G401 (cell line): Measurements from ENCODE around the gene CAPN13. TPM values are rescaled to one million over a fixed set of nuclear protein-coding genes. Genes with fewer than 3 reads are reported as not detected.
A peak's percentile ranks its signal among the peaks of the same experiment; 100 is the strongest.
"Not testable (repeated sequence)": the region's sequence is repeated elsewhere in the genome, so short reads cannot be mapped to it uniquely, and the experiment has no call there.

ENCODE experiments used
- DNase-seq: peaks from one replicate; pipeline ENCODE4 v3.0.0-alpha.2; 2015; ENCODE audit warnings: low spot score
- in situ Hi-C: cut with HindIII; loops from 2 replicates; pipeline ENCODE4 v1.10.0; 2016; ENCODE audit warnings: low sequenced_read_pairs, mixed read lengths
- total RNA-seq: library from RNA; depleted of rRNA; stranded (reverse); fragments of >200 nt; shearing (Covaris generic); gene quantifications from 2 replicates; pipeline ENCODE4 v1.2.3, GENCODE V29; 2014

Gene CAPN13
- total RNA-seq, 1 experiment from 2014 or later, result not detected

- in situ Hi-C loops, result no loop called here
- DNase-seq, result no peak
Observed at GRCh38 chr2:30710016-30710415, 97.2 kb downstream of the CAPN13 start.

GRCh38 chr2:30709516-30709915 is 97.7 kb downstream of the CAPN13 start:
- in situ Hi-C loops, result no loop called here
- no peak for DNase-seq

- in situ Hi-C loops, result no loop called here
- no peak for DNase-seq
Observed at GRCh38 chr2:30708491-30709290, 98.6 kb downstream of the CAPN13 start.

GRCh38 chr2:30707304-30707903 is 99.8 kb downstream of the CAPN13 start:
- no peak for DNase-seq
- in situ Hi-C loops, result no loop called here

GRCh38 chr2:30706534-30707303 is 100.5 kb downstream of the CAPN13 start:
- in situ Hi-C loops, result no loop called here

GRCh38 chr2:30705711-30706533 is 101.3 kb downstream of the CAPN13 start:
- in situ Hi-C loops, result no loop called here
- no peak for DNase-seq

More at GRCh38 chr2:30706534-30707303, 100.5 kb downstream of the CAPN13 start:
- DNase-seq, result peak; percentile 62

GRCh38 chr2:30705056-30705455 is 102.2 kb downstream of the CAPN13 start:
- no peak for DNase-seq
- in situ Hi-C loops, result no loop called here

- DNase-seq, result no peak
- in situ Hi-C loops, result no loop called here
Observed at GRCh38 chr2:30704309-30705020, 102.8 kb downstream of the CAPN13 start.

GRCh38 chr2:30702694-30703093 is 104.6 kb downstream of the CAPN13 start:
- in situ Hi-C loops, result no loop called here
- no peak for DNase-seq

- in situ Hi-C loops, result no loop called here
- DNase-seq, result no peak
Observed at GRCh38 chr2:30701782-30702181, 105.5 kb downstream of the CAPN13 start.

- DNase-seq, in situ Hi-C loops: not testable (repeated sequence)
Observed at GRCh38 chr2:30697242-30698103, 109.8 kb downstream of the CAPN13 start.

- in situ Hi-C loops, result no loop called here
- no peak for DNase-seq
Observed at GRCh38 chr2:30695749-30696148, 111.5 kb downstream of the CAPN13 start.

- in situ Hi-C loops, result no loop called here
Observed at GRCh38 chr2:30694286-30695055, 112.8 kb downstream of the CAPN13 start.

GRCh38 chr2:30693821-30694281 is 113.4 kb downstream of the CAPN13 start:
- in situ Hi-C loops, result no loop called here
- no peak for DNase-seq

More at GRCh38 chr2:30694286-30695055, 112.8 kb downstream of the CAPN13 start:
- DNase-seq, result no peak

- in situ Hi-C loops, result no loop called here
- no peak for DNase-seq
Observed at GRCh38 chr2:30692829-30693275, 114.4 kb downstream of the CAPN13 start.

- DNase-seq, result no peak
- in situ Hi-C loops, result no loop called here
Observed at GRCh38 chr2:30691948-30692828, 115.1 kb downstream of the CAPN13 start.
